Karpas-422 (cell line): ENCODE data around the gene RNF144A. TPM values are rescaled to one million over a fixed set of nuclear protein-coding genes. Genes with fewer than 3 reads are reported as not detected.

Experiments
- DNase-seq: peaks from one replicate; pipeline ENCODE4 v3.0.0-alpha.2; 2015
- H2AFZ ChIP-seq: fragments of 200-600 bp; sonication (generic); 2 replicates; pipeline ENCODE4 v1.6.1; 2014; ENCODE audit warnings: antibody characterized with exemption, low read length, mixed read lengths
- H3K27ac ChIP-seq: fragments of 200-600 bp; sonication (generic); 2 replicates; pipeline ENCODE4 v1.5.1; 2014; ENCODE audit warnings: mild to moderate bottlenecking, low read length, moderate library complexity
- H3K27me3 ChIP-seq: fragments of 200-600 bp; sonication (generic); 2 replicates; pipeline ENCODE4 v1.6.1; 2014; ENCODE audit warnings: low read length, mixed read lengths
- H3K36me3 ChIP-seq: fragments of 200-600 bp; sonication (generic); 2 replicates; pipeline ENCODE4 v1.6.1; 2014; ENCODE audit warnings: low read length, mixed read lengths; ENCODE audit not compliant: insufficient read depth
- H3K4me1 ChIP-seq: fragments of 200-600 bp; sonication (generic); 2 replicates; pipeline ENCODE4 v1.6.1; 2014; ENCODE audit warnings: mild to moderate bottlenecking, low read length, mixed read lengths
- H3K4me2 ChIP-seq: fragments of 200-600 bp; sonication (generic); 2 replicates; pipeline ENCODE4 v1.6.1; 2014; ENCODE audit warnings: low read length, low read depth, mild to moderate bottlenecking; ENCODE audit not compliant: poor library complexity, severe bottlenecking
- H3K4me3 ChIP-seq: fragments of 200-600 bp; sonication (generic); 2 replicates; pipeline ENCODE4 v1.5.1; 2014; ENCODE audit warnings: mild to moderate bottlenecking, antibody characterized with exemption, low read length, mixed read lengths
- H3K79me2 ChIP-seq: fragments of 200-600 bp; sonication (generic); 2 replicates; pipeline ENCODE4 v1.6.1; 2014; ENCODE audit warnings: mild to moderate bottlenecking, low read length, mixed read lengths
- H3K9ac ChIP-seq: fragments of 200-600 bp; sonication (generic); 2 replicates; pipeline ENCODE4 v1.6.0; 2014; ENCODE audit warnings: low read length
- H3K9me2 ChIP-seq: fragments of 200-600 bp; sonication (generic), shearing (Covaris generic); replicated peaks from 2 replicates; pipeline ENCODE4 v1.6.0; 2014; ENCODE audit warnings: mild to moderate bottlenecking, low read length, moderate library complexity; ENCODE audit not compliant: insufficient read depth
- H3K9me3 ChIP-seq: fragments of 300-700, 200-600 bp; sonication (generic); 2 replicates; pipeline ENCODE4 v1.6.1; 2014; ENCODE audit warnings: low read length, mixed read lengths
- H4K20me1 ChIP-seq: fragments of 200-600 bp; sonication (generic); 2 replicates; pipeline ENCODE4 v1.6.1; 2014; ENCODE audit warnings: mild to moderate bottlenecking, antibody characterized with exemption, low read length, low read depth; ENCODE audit not compliant: insufficient read depth
- total RNA-seq: library from RNA; depleted of rRNA; stranded (reverse); fragments of >200 nt; shearing (Covaris generic); gene quantifications from 2 replicates; pipeline ENCODE4 v1.2.3, GENCODE V29; 2014; ENCODE audit warnings: low replicate concordance

RNF144A gene
- total RNA-seq, 1 experiment from 2014 or later = 0.07 TPM

DNA sequence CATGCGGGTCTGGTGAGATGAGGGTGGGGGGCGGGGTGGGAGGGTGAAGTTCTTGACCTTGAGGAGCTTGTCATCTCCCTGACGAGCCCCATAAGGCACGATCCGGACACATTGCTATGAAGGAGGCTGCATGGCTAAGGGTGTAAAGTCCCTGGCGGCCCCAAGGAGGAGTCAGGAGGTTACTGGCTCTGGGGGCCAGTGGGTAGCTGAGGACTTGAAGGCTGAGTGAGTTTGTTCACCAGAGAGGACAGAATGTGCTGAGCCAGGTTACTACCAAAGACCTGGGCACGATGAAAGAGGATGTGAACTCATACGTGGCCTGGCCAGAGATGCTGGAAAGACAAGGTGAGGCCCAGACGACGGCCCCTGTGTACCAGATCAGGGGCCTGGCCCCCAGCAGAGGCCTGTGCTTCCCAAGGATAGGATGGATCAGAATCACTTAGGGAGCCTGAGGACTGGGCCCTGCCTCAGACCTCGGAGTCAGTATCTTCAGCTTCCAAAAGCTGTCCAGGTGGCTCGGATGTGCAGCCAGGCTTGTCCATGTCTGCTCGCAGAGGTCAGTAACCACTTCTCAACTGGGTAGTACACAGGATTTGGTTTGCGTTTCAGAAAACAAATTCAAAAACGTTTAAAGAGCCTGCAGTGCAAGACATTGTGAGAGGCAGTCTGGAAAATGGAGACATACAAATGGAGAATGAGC lies 110.9 kb downstream of the RNF144A start:
- no peak for DNase-seq
- H3K36me3 ChIP-seq = no peaks in the 10 kb centered on the region
- H3K79me2 ChIP-seq = no peaks in the 10 kb centered on the region
- H4K20me1 ChIP-seq = no peaks in the 10 kb centered on the region
- H3K9me2 ChIP-seq = no peaks in the 10 kb centered on the region
- H3K27ac ChIP-seq = no peak overlapping the region
- no peaks in the 10 kb centered on the region for H3K4me1 ChIP-seq
- H3K4me2 ChIP-seq = no peak overlapping the region
- no peaks in the 10 kb centered on the region for H3K27me3 ChIP-seq
- no peak overlapping the region for H3K4me3 ChIP-seq
- no peak overlapping the region for H3K9ac ChIP-seq
- H3K9me3 ChIP-seq = no peaks in the 10 kb centered on the region
- H2AFZ ChIP-seq = no peak overlapping the region

DNA sequence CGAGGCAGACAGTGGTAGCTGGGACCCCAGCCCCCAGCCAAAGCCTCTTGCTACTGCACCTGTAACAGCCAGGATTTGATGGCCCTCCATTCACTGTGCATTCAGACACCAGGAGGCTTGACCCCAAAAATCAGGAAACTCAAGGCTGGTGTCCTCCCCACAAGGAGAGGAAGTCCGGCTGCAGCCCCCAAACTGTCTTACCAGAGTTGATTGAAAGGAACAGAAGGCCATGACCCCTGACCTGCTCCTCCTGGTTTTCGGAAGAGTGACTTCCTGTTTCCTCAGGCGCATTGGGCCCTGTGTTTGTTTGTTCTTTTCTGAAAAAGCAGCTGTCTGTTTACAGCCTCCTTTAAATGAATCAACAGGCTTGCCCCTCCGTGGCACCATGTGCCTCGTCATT lies 111.6 kb downstream of the RNF144A start:
- no peaks in the 10 kb centered on the region for H3K9me2 ChIP-seq
- H2AFZ ChIP-seq = no peak overlapping the region
- no peaks in the 10 kb centered on the region for H3K79me2 ChIP-seq
- DNase-seq = no peak
- no peak overlapping the region for H3K4me3 ChIP-seq
- no peak overlapping the region for H3K4me2 ChIP-seq
- H3K4me1 ChIP-seq = no peaks in the 10 kb centered on the region
- no peak overlapping the region for H3K9ac ChIP-seq
- H4K20me1 ChIP-seq = no peaks in the 10 kb centered on the region
- no peaks in the 10 kb centered on the region for H3K36me3 ChIP-seq
- no peaks in the 10 kb centered on the region for H3K27me3 ChIP-seq
- H3K27ac ChIP-seq = no peak overlapping the region
- H3K9me3 ChIP-seq = no peaks in the 10 kb centered on the region

DNA sequence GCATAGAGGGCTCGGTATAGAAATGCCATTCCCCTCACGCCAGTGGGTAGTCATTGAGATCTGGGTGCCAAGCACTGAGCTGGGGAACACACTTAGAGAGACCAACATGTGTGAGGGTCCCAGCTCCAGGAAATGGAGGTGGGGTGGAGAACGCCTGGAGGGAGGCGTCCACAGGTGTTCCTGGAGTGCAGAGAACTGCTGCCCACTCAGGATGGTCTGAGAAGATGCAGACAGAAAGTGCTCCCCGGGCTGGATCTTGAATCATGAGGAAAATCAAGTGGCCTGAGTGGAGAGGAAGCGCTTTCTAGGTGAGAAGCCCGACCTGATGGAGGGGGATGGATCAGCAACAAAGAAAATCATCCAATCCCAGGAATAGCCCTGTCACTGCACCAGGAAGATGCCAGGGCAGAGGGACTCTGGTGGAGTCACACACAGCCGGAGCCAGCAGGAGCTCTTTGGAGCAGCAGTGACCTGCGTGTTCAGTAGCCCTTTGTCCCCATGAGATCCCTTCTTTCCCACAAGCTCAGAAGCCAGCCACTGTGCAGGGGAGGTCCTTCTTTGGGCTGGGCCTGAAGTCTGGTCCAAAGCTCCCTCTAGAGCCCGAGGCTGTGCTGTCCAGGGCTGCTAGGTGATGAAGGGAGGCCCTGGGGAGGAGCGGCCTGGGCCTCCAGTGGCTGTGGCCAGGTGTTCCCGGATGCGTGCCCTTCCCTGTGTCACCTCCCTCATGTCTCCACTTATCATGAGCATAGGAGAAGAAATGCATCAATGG lies 112.3 kb downstream of the RNF144A start:
- no peak overlapping the region for H3K9ac ChIP-seq
- H3K36me3 ChIP-seq = no peaks in the 10 kb centered on the region
- H4K20me1 ChIP-seq = no peaks in the 10 kb centered on the region
- no peaks in the 10 kb centered on the region for H3K79me2 ChIP-seq
- no peaks in the 10 kb centered on the region for H3K9me2 ChIP-seq
- DNase-seq = no peak
- no peak overlapping the region for H2AFZ ChIP-seq
- H3K4me1 ChIP-seq = no peaks in the 10 kb centered on the region
- H3K9me3 ChIP-seq = no peaks in the 10 kb centered on the region
- H3K4me3 ChIP-seq = no peak overlapping the region
- H3K27ac ChIP-seq = no peak overlapping the region
- H3K27me3 ChIP-seq = no peaks in the 10 kb centered on the region
- H3K4me2 ChIP-seq = no peak overlapping the region

DNA sequence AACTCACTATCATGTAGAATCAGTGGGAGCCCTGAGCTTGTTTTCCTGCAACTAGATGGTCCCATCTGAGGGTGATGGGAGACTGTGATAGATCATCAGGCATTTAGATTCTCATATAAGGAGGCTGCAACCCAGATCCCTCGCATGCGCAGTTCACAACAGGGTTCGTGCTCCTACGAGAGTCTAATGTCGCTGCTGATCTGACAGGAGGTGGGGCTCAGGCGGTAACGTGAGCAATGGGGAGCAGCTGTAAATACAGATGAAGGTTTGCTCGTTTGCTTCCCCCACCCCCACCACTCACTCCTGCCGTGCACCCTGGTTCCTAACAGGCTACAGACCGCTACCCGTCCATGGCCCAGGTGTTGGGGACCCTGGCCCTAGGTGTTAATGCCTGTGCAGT lies 113.6 kb downstream of the RNF144A start:
- Histone ChIP-seq H3K4me1 (no peaks in the 10 kb centered on the region), H2AFZ (no peak overlapping the region), H3K79me2 (no peaks in the 10 kb centered on the region), H3K9ac (no peak overlapping the region), H3K9me2 (no peaks in the 10 kb centered on the region), H3K4me3 (no peak overlapping the region), H3K4me2 (no peak overlapping the region), H3K36me3 (no peaks in the 10 kb centered on the region), H3K27ac (no peak overlapping the region), H4K20me1 (no peaks in the 10 kb centered on the region), H3K27me3 (no peaks in the 10 kb centered on the region), H3K9me3 (no peaks in the 10 kb centered on the region)
- DNase-seq = no peak

DNA sequence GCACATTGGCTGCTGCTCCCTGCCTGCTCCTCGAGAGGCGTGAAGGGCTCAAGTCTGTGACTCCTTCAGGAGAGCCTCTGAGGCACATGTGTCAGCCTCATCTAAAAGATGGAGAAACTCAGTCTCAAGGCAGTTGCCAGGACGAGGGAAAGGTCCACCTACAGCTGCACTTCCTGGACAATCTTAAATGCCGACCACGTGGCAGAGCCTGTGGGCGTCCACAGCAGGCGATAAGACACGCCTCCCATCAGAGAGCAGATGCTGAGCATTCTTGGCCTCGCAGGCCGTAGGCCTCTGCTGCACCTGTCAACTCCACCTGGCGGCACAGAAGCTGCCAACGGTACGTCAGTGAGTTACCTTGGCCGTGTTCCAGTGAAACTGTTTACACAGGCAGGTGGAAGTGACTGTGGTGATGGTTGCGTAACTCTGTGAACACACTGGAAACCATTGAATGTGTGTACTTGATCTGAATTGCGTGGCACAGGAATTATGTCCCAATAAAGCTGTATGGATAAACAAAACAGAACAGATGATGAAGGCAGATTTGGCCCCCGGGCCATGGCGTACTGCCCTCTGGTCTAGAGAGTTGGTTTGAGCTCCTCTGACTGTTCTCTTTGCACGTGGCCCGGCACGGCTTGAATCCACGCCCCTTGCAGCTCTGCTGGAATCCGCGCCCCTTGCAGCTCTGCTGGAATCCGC lies 114.5 kb downstream of the RNF144A start:
- H3K9me3 ChIP-seq = no peaks in the 10 kb centered on the region
- H3K4me1 ChIP-seq = no peaks in the 10 kb centered on the region
- no peak overlapping the region for H2AFZ ChIP-seq
- no peak overlapping the region for H3K9ac ChIP-seq
- H3K27ac ChIP-seq = no peak overlapping the region
- no peaks in the 10 kb centered on the region for H4K20me1 ChIP-seq
- H3K36me3 ChIP-seq = no peaks in the 10 kb centered on the region
- no peak overlapping the region for H3K4me2 ChIP-seq
- H3K79me2 ChIP-seq = no peaks in the 10 kb centered on the region
- DNase-seq = no peak
- H3K4me3 ChIP-seq = no peak overlapping the region
- no peaks in the 10 kb centered on the region for H3K9me2 ChIP-seq
- H3K27me3 ChIP-seq = no peaks in the 10 kb centered on the region

DNA sequence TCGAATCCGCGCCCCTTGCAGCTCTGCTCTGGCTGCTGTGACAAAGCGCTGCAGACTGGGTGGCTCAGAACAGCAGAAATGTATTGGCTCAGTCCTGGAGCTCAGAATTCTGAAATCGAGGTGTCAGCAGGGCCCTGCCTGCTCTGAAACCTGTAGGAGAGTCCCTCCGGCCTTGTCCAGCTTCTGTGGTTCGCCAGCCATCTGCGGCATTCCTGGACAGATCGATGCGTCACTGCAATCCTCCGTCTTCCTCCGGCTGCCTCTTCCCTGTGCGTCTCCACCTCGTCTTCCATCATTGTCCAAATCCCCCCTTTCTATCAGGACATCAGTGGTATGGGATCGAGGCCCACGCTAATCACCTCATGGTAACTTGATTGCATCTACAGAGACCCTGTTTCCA lies 115.2 kb downstream of the RNF144A start:
- H3K4me3 ChIP-seq = no peak overlapping the region
- no peak overlapping the region for H3K27ac ChIP-seq
- H3K4me2 ChIP-seq = no peak overlapping the region
- H3K36me3 ChIP-seq = no peaks in the 10 kb centered on the region
- H3K9ac ChIP-seq = no peak overlapping the region
- no peaks in the 10 kb centered on the region for H4K20me1 ChIP-seq
- no peaks in the 10 kb centered on the region for H3K9me3 ChIP-seq
- no peak for DNase-seq
- H3K79me2 ChIP-seq = no peaks in the 10 kb centered on the region
- no peaks in the 10 kb centered on the region for H3K9me2 ChIP-seq
- no peak overlapping the region for H2AFZ ChIP-seq
- H3K27me3 ChIP-seq = no peaks in the 10 kb centered on the region
- H3K4me1 ChIP-seq = no peaks in the 10 kb centered on the region

DNA sequence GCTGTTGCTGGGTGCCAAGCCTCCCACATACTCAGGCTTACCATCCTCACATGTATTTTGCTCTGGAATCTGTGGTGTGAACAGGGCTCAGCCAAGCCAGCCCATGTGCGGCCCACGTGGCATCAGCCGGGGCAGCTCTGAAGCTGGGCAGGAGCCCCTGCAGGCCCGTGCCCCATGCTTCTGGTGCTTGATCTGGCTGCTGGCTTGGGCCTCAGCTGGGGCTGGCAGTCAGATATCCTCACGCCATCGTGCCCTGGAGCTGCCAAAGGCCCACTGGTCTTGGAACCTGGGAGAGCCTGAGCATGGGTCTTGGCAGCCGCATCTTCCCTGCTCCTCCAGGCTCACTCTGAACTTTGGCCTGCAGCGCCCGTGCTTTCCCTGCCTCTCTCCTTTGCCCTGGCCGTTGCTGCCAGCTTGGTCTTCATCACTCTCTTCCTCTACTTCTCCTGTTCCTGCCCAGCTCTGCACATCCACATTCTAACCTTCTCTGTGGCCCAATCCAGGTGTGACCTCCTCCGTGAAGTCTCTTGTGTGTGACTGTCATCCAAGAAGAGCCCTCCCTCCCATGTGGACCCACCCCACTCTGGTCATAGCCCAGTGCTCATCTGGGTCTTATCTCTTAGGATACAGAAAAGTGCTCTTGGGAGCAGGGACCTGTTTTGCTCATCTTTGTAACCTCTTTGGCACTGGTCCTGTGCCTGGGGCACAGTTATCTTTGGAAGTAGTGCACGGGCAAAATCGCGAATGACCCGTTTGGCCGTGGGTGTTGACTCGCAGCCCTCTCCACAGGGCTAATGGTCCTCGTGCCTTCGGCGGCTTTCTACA lies 116.1 kb downstream of the RNF144A start:
- no peaks in the 10 kb centered on the region for H4K20me1 ChIP-seq

DNA sequence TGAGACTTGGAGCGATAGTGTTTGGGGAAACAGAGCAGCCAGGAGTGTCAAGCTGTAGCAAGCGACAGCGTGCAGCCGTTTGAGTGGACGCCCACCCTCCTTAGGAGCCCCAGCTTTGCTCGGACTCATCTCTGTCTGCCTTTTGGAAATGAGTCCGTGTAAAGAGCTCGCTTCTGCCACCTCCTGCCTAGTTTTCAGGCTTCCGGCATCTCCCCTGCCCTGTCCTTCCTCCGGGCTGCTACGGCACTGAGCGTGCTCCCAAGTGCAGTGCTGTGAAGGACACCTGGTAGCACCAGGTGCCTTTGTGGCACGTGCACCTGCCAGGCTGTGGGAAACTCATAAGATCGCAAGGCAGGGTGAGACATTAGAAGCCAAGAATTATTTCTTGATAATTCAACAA lies 117.1 kb downstream of the RNF144A start:
- DNase-seq = no peak
- Histone ChIP-seq H3K4me1 (no peaks in the 10 kb centered on the region), H3K4me2 (no peak overlapping the region), H3K27ac (no peak overlapping the region), H2AFZ (no peak overlapping the region), H3K79me2 (no peaks in the 10 kb centered on the region), H3K9me2 (no peaks in the 10 kb centered on the region), H4K20me1 (no peaks in the 10 kb centered on the region), H3K36me3 (no peaks in the 10 kb centered on the region), H3K4me3 (no peak overlapping the region), H3K27me3 (no peaks in the 10 kb centered on the region), H3K9me3 (no peaks in the 10 kb centered on the region), H3K9ac (no peak overlapping the region)

More for the DNA sequence above, 116.1 kb downstream of the RNF144A start:
- Histone ChIP-seq H3K27me3 (no peaks in the 10 kb centered on the region), H3K9me2 (no peaks in the 10 kb centered on the region), H3K9ac (no peak overlapping the region), H3K4me1 (no peaks in the 10 kb centered on the region), H3K36me3 (no peaks in the 10 kb centered on the region), H3K79me2 (no peaks in the 10 kb centered on the region), H3K9me3 (no peaks in the 10 kb centered on the region), H3K4me3 (no peak overlapping the region), H3K4me2 (no peak overlapping the region), H2AFZ (no peak overlapping the region), H3K27ac (no peak overlapping the region)
- no peak for DNase-seq
